CD1c-positive myeloid dendritic cell (primary cell): Measurements from ENCODE around the gene NAT16.
"Not testable (repeated sequence)": the region's sequence is repeated elsewhere in the genome, so short reads cannot be mapped to it uniquely, and the experiment has no call there.

Experiments
- DNase-seq: peaks from one replicate; pipeline ENCODE4 v3.0.0-alpha.2; 2016; ENCODE audit errors: extremely low spot score

NAT16 gene

DNA sequence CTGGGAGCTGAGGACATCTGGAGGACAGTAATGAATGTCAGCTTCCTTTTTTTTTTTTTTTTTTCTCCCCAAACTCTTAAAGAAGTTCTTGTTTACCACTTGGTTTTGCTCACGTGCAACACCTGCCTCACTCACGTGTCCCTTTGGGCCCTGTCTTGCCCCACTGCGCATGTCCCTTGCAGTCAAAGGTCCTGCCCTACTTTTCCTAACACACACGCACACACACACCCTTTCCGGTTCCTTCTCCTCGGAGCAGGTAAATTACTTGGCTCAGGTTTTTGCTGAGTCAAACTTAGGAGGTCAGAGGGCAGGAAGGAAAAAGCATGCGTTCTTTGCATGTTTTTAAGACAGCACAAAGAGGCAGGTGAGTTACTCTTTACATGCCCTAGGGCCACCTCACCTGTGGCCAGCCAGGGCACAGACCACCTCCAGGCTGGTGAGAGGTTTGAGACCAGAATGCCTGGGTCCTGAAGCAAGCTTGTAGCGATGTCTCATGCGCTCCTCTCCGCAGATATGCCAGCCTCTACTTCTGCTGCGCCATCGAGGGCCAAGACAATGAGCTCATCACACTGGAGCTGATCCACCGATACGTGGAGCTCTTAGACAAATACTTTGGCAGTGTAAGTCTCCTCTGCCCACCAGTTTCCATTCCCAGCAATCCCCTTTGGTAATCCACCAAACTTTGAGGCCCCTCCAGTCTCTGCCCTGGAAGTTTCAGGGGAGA is 23.1 kb downstream of the NAT16 start:
- no peak for DNase-seq

DNA sequence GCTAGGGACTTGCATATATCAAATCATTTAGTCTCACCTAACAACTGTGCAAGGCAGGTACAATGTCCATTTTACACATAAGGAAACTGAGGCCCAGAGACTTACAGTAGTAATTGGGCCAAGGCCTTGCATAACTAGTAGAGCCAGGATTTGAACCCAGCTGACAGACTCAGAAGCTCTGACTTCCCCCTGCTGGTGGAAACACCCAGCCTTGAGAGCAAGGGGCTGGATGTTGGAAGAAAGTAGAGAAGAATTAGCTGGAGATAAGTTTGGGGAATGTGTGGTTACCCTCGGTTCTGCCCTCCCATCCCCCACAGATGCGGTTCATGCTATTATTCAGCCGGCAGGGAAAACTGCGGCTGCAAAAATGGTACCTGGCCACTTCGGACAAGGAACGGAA is 23.8 kb downstream of the NAT16 start:
- no peak for DNase-seq

DNA sequence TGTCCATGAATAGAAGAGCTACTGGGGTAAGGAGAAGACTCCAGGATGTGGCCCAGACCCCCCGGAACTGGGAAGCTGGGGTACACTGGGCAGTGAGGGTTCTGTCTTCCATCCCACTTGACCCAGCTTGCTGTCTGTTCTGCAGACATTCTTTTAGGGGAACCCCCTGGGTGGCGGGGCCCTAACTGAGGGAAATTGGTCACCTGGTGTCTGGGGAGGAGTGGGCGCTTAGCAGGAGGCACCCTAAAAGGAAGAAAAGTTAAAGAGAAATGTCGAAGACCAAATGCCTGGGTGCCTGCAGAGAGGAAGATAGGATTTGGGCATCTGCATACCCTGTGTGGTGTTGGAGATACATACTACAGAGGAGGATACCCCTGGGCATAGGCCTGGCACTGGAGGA is 24.8 kb downstream of the NAT16 start:
- DNase-seq = no peak

DNA sequence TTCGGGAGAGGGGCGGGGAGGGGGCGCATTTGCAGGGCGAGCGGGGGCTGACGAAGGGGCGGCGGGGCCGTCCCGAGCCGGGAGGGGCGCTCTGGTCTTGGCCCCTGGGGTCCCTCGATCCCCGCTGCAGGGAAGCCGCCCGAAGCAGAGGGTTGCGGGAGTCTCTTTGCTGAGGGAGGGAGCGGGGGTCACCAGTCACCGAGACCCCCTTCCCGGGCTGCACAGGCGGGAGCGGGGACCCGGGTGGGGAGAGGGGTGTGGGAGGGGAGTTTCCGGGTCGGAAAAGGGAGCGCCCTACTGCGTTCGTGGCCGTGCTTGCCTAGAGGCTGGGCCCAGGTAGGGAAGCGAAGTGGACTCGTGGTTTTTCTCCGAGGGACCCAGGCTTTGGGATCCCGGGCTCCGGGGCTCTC is 25.4 kb downstream of the NAT16 start:
- DNase-seq = no peak

DNA sequence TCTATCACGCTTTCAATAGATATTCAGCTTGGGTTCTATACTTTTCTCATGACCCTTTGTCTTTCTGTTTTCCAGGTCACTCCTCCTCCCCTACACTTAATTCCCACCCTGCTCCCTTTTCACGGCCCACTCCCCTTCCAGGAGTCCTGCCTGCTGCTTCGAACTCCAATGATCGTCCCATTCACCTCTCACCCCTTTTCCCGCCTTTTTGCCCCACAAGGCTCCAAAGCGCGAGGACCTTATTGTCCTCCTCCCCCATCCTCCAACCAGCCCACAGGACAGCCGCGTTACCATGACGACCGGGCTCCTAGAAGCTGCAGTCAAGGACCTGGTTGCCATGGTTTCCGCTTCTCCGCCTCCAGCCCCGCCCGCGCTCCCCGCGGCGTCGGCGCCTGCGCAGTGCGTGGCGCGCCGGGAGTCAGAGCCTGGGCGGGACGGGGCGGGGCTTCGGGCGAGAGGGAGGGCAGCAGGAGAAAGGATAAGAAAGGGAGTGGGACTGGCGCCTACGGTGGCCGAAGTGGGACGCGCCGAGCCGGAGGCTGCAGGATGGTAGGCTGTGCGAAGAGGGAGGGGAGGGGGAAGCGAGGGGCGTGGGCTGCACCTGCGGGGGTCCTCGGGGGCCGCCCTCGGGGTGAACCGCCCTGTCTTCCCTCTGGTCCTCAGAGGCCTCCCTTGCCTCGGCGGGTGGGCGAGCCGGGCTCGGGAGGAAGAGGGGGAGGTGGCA is 26.0 kb downstream of the NAT16 start, which contains the start of gene AP1S1:
TSS of gene AP1S1 (plus strand) at position 508 of the 724 bp plus-strand sequence. CDS start at position 547, 39 bp downstream.
- DNase-seq = peak; percentile 96

DNA sequence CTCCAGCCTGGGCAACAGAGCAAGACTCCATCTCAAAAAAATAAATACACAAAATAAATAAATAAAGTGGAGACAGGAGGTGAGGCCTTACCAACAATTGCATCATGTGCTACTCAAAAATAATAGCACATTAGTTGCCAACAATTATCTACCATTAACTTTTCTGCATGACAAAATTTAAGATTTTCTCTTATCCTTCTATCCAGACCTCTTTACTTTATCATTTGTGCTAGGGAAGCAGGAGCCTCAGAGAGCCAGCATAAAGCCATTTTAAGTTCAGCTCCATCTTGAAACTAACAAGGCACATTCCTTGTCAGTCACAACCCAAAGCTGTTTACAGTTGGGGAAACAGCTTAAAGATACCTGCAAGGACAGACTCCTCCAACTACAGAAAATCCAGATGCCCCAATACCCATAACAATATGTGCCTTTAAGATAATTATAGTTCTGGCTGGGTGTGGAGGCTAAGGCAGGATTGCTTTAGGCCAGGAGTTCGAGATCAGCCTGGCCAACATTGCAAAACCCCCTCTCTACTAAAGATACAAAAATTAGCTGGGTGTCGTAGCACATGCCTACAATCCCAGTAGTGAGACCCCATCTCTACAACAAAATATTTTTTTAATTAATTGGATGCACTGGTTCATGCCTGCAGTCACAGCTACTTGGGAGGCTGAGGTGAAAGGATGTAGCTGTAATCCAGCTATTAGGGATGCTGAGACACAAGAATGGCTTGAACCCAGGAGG is 28.0 kb downstream of the NAT16 start:
- no peak for DNase-seq

DNA sequence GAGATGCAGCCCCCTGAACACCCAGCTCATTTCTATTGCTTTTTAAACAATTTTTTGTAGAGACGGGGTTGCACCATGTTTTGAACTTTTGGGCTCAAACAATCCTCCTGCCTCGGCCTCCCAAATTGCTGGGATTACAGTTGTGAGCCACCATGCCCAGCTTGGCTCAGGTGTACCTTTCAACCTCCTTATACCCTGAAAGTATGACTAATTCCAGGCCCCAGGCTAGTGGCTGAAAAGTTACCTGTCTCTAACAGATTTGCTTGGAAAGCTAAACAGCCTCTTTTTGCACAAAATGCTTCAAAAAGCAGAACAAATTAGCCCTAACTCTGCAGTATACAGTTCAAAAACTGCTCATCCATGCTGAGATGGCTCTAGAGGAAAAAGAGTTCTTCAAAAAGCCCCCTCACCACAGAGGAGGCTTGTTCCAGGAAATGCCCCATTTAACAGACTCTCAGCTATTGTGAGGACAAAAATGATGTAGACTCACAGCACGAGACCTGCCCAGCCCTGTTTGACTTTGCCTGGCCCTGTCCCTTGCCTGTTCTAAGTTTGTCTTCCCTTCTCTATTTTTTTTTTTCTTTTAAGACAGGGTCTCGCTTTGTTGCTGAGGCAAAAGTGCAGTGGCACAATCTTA is 39.2 kb downstream of the NAT16 start:
- no peak for DNase-seq

DNA sequence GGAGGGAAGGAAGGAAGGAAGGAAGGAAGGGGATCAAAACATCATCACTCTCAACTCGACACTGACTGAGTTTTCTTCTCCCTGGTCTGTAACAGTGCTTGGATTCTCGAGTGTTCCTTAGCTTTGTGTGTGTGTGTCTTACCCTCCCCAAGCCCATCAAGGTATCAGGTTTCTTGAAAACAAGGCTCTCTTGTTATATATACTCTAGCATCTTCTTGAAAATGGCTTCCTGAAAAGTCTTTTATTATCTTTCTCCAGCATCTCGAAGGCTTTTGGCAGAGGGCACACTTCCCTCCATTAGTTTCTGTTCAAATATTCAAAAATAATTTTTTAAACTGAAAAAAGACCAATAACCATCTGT is 39.8 kb downstream of the NAT16 start:
- no peak for DNase-seq

DNA sequence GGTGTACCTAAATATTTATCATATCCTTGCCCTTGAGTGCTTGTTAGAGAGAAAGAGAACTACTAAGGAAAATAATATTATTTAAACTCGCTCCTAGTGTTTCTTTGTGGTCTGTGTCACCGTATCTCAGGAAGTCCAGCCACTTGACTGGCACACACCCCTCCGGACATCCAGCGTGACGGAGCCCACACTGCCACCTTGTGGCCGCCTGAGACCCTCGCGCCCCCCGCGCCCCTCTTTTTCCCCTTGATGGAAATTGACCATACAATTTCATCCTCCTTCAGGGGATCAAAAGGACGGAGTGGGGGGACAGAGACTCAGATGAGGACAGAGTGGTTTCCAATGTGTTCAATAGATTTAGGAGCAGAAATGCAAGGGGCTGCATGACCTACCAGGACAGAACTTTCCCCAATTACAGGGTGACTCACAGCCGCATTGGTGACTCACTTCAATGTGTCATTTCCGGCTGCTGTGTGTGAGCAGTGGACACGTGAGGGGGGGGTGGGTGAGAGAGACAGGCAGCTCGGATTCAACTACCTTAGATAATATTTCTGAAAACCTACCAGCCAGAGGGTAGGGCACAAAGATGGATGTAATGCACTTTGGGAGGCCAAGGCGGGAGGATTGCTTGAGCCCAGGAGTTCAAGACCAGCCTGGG is 41.8 kb downstream of the NAT16 start:
- peak; percentile 95 for DNase-seq

DNA sequence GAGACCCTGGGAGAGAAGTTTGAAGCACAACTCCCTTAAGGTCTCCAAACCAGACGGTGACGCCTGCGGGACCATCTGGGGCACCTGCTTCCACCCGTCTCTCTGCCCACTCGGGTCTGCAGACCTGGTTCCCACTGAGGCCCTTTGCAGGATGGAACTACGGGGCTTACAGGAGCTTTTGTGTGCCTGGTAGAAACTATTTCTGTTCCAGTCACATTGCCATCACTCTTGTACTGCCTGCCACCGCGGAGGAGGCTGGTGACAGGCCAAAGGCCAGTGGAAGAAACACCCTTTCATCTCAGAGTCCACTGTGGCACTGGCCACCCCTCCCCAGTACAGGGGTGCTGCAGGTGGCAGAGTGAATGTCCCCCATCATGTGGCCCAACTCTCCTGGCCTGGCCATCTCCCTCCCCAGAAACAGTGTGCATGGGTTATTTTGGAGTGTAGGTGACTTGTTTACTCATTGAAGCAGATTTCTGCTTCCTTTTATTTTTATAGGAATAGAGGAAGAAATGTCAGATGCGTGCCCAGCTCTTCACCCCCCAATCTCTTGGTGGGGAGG is 42.4 kb downstream of the NAT16 start:
- DNase-seq = no peak

DNA sequence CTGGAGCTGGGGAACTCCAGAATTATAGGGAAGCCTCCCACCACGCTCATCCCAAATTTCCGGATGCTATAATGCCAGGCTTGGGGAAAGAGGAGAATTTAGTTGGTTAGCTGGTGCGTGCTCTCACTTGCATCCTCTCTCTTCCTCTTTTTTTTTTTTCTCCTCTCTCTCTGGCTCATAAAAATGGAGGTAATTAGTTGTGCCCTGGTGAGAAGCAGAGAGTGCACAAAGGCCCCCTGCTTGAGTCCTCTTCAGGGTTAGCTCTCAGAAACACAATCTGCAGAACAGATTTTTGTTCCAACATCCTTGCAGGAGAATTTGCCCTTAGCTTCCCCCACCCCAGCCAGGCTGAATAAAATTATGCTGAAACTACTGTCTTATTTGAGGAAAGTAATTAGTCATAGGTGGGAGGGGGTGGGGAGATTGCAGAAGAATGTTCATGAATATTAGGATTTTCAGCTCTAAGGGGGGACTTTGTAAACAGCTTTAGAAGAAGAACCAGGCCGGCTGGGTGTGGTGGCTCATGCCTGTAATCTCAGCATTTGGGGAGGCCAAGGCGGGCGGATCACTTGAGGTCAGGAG is 45.6 kb downstream of the NAT16 start:
- peak; percentile 80 for DNase-seq

DNA sequence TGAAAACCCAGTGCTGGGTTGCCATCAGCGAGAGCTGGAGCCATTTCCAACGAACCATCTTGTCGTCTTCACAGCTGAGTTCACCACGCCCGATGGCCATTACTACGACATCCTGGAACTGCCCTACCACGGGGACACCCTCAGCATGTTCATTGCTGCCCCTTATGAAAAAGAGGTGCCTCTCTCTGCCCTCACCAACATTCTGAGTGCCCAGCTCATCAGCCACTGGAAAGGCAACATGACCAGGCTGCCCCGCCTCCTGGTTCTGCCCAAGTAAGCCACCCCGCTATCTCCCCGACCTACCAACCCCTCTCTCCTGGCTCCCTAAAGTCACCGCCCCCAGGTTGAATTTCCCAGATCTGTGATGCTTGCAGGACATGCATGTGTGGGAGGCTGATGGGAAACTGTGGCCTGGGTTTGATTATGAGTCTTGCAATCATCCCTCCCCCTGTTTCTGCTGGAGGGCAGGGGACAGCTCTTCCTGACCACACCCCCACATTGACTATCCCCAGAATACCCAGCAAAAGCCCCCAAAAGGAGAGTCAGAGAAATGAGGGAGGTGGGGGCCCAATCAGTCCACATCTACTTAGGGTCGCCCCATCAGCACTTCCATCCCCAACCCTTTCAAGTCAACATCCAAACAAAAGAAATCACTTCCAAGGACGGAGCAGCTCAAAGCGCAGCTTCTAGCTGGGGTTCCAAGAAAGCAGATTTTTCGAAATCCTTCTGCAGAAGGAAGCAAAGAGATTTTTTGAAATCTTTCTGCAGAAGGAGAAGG is 46.3 kb downstream of the NAT16 start:
- DNase-seq = peak; percentile 53

DNA sequence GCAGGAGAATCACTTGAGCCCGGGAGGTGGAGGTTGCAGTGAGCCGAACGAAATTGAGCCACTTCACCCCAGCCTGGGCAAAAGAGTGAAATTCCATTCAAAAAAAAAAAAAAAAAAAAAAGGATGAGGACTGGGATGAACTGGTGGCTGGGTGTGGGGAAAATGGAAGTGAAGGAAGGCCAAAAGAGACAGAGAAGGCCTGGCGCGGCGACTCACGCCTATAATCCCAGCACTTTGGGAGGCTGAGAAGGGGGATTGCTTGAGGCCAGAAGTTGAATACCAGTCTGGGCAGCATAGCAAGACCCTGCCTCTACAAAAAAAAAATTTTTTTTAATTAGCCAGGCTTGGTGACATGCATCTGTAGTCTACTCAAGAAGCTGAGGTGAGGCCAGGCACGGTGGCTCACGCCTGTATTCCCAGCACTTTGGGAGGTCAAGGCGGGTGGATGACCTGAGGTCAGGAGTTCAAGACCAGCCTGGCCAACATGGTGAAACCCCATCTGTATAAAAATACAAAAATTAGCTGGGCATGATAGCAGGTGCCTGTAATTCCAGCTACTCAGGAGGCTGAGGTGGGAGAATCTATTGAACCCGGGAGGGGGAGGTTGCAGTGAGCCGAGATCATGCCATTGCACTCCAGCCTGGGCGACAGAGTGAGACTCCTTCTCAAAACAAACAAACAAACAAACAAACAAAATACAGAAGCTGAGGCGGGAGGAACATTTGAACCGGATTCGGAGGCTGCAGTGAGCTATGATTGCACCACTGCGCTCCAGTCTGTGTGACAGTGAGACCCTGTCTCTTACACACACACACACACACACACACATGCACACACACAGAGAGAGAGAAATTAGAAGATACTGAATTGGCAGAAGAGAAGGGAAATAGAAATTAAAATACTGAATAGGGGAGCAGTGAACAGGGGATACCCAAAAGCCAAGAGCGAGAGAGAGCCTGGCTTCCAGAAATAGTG is 47.2 kb downstream of the NAT16 start:
- not testable (repeated sequence) for DNase-seq

DNA sequence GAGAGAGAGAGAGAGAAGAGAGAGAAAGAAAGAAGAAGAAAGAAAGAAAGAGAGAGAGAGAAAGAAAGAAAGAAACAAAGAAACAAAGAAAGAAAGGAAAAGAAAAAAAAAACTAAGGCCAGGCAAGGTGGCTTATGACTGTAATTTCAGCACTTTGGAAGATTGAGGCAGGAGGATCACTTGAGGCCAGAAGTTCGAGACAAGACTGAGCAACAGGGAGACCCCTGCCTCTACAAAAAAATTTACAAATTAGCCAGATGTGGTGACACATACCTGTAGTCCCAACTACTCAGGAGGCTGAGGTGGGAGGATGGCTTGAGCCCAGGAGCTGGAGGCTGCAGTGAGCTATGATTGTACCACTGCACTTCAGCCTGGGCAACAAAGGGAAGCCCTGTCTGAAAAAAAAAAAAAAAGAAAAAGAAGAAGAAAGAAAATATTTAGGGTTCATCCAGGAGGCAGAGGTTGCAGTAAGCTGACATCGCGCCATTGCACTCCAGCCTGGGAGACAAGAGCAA is 50.4 kb downstream of the NAT16 start:
- DNase-seq = no peak

DNA sequence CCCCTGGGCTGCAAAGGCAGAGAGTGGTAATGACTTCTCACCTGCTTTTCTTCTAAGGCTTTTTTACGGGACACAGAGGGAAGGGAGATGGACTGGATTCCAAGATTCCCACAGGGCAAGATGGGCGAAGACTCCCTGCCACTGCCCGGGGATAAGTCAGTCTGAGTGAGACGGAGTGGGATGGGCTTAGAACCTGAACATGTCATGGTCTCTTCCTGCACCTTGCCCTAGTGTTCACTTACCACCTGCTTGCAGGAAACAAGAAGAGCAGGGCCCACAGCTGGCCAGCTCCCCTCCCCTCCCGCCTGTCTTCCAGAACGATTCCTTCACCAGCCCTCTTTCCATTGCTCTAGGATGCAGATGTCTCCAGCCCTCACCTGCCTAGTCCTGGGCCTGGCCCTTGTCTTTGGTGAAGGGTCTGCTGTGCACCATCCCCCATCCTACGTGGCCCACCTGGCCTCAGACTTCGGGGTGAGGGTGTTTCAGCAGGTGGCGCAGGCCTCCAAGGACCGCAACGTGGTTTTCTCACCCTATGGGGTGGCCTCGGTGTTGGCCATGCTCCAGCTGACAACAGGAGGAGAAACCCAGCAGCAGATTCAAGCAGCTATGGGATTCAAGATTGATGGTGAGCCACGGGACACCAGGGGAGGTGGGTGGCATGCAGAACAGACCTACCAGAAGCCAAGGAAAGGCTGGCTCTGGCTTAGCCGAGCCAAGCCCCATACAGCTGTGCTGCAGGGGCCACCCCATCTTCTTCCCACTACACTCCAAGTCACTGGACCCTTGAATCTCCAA is 51.9 kb downstream of the NAT16 start:
- no peak for DNase-seq

DNA sequence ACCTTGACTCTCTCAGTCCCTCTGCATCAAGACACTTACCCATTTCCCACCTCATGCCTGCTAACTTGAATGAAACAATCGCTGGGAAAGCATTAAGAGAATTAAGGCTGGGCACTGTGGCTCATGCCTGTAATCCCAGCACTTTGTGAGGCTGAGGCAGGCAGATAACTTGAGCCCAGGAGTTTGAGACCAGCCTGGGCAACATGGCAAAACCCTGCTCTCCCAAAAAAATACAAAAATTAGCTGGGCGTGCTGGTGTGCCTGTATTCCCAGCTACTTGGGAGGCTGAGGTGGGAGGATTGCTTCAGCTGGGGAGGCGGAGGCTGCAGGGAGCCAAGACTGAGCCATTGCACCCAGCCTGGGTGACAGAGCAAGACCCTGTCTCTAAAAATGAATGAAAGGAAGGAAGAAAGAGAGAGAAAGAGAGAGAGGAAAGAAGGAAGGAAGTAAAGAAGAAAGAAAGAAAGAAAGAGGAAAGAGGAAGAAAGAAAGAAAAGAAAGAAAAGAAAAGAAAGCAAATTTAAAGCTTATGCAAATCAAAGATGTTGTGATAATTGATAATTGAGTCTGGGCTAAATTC is 52.5 kb downstream of the NAT16 start:
- no peak for DNase-seq

DNA sequence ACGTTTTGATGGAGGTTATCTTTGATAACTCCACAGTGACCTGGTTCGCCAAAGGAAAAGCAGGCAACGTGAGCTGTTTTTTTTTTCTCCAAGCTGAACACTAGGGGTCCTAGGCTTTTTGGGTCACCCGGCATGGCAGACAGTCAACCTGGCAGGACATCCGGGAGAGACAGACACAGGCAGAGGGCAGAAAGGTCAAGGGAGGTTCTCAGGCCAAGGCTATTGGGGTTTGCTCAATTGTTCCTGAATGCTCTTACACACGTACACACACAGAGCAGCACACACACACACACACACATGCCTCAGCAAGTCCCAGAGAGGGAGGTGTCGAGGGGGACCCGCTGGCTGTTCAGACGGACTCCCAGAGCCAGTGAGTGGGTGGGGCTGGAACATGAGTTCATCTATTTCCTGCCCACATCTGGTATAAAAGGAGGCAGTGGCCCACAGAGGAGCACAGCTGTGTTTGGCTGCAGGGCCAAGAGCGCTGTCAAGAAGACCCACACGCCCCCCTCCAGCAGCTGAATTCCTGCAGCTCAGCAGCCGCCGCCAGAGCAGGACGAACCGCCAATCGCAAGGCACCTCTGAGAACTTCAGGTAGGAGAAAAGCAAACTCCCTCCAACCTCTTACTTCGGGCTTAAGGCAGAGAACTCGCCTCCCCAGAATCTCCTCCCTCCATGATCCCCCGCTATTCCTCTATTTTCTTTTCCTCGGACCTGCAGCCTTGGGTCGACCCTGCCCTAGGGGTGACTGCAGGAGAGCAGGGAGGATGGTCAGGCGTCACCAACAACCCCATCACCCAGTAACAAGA is 53.2 kb downstream of the NAT16 start, which contains the start of gene SERPINE1:
TSS of gene SERPINE1 (plus strand) at position 454 of the 809 bp plus-strand sequence. CDS start 1,290 bp downstream, outside the sequence.
- DNase-seq = peak; percentile 94
